Spleen (tissue), 7 donors: ENCODE data around the gene ZNF699.

Source experiments
- POLR2AphosphoS5 ChIP-seq, 3 donors: sonication (generic); formaldehyde crosslinking; IDR thresholded peaks; one replicate each; pipeline ENCODE4 v1.5.1; 2017; ENCODE audit warnings: antibody characterized with exemption in 3 of 3
- TF ChIP-seq, protein P1 (sequence below), 11 experiments: fragments of 200-600 bp in 7 of 11; fragments of 450-650 bp in 4 of 11; sonication (generic) in 4 of 11; IDR thresholded peaks in 8 of 11; conservative IDR thresholded peaks in 3 of 11; 1 replicate in 7 of 11; 2 replicates in 4 of 11; pipeline versions ENCODE4 v1.4.0 to v1.8.0; 2016 to 2021; ENCODE audit warnings: antibody characterized with exemption in 11 of 11, inconsistent platforms in 4 of 11, mild to moderate bottlenecking in 1 of 11
- donor health status: DM: no; HTN: no; CAD: no; lungs with moderate emphysema.
- donor health status: DM: no; HTN: no; CAD: no.
- donor health status: DM: no; HTN: no; CAD: no.

DNA sequence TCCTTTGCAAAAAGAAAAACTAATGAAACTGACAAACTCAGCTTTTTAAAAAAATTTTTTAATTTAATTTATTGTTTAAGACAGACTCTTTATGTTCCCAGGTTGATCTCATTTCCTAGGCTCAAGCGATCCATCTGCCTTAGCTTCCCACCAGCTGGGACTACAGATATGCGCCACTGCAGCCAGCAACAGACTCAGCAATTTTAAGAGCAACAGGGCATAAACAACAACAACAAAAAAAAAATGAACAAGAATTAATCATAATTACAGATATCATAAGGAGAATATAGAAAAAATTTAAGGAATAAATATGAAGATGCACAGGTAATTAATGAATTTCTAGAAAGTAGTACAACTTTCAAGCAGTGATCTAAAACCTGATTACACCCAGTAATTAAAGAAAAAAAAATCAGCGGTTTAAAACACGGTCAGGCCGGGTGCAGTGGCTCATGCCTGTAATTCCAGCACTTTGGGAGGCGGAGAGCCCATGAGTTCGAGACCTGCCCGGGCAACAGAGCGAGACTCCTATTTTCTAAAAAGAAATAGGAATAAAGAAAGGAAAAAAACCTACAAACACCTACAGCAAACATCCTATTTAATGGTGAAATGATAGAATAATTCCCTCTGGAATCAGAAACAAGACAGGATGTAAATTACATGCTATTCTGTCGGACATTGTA lies 1.4 kb downstream of the ZNF699 start:
- TF ChIP-seq, protein P1, sequence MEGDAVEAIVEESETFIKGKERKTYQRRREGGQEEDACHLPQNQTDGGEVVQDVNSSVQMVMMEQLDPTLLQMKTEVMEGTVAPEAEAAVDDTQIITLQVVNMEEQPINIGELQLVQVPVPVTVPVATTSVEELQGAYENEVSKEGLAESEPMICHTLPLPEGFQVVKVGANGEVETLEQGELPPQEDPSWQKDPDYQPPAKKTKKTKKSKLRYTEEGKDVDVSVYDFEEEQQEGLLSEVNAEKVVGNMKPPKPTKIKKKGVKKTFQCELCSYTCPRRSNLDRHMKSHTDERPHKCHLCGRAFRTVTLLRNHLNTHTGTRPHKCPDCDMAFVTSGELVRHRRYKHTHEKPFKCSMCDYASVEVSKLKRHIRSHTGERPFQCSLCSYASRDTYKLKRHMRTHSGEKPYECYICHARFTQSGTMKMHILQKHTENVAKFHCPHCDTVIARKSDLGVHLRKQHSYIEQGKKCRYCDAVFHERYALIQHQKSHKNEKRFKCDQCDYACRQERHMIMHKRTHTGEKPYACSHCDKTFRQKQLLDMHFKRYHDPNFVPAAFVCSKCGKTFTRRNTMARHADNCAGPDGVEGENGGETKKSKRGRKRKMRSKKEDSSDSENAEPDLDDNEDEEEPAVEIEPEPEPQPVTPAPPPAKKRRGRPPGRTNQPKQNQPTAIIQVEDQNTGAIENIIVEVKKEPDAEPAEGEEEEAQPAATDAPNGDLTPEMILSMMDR (IDR thresholded peaks at IDR 0.05 in 8 of 11, conservative IDR thresholded peaks at IDR 0.05 in 3 of 11) = no peak
- no peak for TF ChIP-seq POLR2AphosphoS5 (IDR thresholded peaks at IDR 0.05)
